GM12873 (cell line): ENCODE results near the gene DIS3L2.

Source experiments
- CTCF ChIP-seq: IDR thresholded peaks from 2 replicates; pipeline ENCODE4 v1.5.1; 2012; ENCODE audit warnings: low read depth, mild to moderate bottlenecking, moderate library complexity, low read length, control low read depth; ENCODE audit not compliant: insufficient read depth; ENCODE audit errors: missing control alignments

The DIS3L2 gene

DNA sequence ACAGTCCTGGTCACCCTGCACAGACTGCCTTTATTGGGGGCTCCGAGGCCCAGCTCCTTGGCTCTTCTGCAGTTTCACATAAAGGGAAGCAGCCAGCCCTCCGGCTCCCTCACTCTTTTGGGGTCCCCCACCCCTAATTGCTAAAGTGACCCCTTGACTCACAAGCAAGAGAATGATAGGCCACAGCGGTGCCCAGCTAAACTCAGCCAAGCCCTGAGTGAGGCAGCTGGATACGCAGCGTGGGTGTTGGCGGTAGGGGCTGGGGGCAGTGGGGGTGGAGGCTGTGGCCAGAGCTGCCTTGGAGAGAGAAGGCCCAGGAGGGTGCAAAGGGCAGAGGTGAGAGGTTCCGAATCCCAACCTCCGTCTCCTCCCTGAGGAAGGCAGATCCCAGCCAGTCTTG, 391.6 kb downstream of the DIS3L2 start:
- TF ChIP-seq CTCF = no peak

GRCh38 chr2:232353660-232354059, 392.1 kb downstream of the DIS3L2 start:
- TF ChIP-seq CTCF = no peak

- TF ChIP-seq CTCF = no peak
Measured at GRCh38 chr2:232354069-232354468, 392.6 kb downstream of the DIS3L2 start.

DNA sequence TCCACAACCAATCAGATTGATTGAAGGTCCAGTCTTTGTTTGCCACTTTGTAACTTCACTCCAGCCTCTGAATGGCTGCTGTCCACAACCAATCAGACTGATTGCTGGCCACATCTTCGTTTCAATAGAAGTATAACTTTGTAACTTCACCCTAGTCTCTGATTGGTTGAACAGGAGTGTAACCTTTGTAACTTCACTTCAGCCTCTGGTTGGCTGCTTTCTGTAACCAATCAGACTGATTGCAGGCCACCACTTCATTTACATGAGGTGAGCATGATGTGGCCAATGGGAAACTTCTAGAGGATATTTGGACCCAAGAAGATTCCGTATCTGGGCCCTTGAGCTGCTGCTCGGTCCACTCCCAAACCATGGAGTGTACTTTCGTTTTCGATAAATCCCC, 400.1 kb downstream of the DIS3L2 start:
- TF ChIP-seq CTCF = no peak

GRCh38 chr2:232362174-232362900, 400.8 kb downstream of the DIS3L2 start:
- TF ChIP-seq CTCF = no peak

- TF ChIP-seq CTCF = peak; percentile 14
Measured at GRCh38 chr2:232363064-232363783, 401.7 kb downstream of the DIS3L2 start.

DNA sequence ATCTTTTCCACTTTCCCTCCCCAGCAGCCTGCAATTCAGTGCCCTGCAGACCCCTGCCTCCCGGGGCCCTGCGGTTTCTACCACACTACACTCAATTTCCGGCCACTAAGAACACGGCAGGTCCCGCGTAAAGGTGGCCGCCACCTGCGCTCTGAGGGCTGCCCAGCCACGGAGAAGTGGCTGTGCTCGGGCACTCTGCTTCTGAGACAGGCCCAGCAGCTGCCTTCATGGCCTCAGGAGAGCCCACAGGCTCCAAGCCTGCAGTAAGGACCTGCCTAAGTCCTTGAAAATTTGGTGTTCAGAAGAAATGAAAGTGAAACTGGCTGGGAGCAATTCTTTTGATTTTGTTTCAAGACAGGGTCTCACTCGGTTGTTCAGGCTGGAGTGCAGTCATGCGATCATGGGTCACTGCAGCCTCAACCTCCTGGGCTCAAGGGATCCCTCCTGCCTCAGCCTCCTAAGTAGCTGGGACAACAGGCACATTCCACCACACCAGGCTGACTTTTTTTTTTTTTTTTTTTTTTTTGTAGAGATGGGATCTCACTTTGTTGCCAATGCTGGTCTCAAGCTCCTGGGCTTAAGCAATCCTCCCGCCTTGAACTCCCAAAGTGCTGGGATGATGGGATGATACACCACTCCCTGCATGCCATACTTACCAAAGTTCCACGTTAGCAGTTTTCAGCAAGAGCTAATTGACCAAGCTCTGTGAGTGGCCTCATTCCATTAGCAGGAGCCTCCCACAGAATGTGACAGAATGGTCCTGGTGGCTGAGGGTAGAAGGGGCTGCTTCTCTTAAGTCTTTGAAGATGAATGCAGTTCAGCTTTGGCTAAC, 402.5 kb downstream of the DIS3L2 start:
- no peak for TF ChIP-seq CTCF
